ENCODE measurements around the gene PDS5B.

DNA sequence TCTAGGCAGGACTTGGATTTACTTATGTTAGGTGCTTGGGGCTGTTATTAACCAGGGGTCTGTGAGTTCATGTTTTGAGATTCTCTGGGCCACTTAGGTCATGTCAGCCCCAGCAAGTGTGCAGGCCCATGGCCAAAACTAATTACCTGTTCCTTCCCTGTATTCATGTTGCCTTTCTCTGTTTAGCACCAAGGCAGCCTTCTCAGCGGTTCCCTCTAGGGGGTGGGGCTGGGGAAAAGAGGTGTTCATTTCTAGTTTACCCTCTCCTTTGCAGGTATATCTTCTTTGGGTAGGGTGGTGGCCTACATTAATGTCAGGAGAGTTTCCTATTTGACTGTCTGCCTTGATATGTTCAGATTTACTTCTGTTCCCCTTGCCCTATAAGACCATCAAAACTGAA lies 61.7 kb downstream of the PDS5B start:
- TF ChIP-seq, protein P1, sequence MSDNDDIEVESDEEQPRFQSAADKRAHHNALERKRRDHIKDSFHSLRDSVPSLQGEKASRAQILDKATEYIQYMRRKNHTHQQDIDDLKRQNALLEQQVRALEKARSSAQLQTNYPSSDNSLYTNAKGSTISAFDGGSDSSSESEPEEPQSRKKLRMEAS (CRISPR knock-in tag; IDR thresholded peaks at IDR 0.05) = no peak
- TF ChIP-seq, protein P2, sequence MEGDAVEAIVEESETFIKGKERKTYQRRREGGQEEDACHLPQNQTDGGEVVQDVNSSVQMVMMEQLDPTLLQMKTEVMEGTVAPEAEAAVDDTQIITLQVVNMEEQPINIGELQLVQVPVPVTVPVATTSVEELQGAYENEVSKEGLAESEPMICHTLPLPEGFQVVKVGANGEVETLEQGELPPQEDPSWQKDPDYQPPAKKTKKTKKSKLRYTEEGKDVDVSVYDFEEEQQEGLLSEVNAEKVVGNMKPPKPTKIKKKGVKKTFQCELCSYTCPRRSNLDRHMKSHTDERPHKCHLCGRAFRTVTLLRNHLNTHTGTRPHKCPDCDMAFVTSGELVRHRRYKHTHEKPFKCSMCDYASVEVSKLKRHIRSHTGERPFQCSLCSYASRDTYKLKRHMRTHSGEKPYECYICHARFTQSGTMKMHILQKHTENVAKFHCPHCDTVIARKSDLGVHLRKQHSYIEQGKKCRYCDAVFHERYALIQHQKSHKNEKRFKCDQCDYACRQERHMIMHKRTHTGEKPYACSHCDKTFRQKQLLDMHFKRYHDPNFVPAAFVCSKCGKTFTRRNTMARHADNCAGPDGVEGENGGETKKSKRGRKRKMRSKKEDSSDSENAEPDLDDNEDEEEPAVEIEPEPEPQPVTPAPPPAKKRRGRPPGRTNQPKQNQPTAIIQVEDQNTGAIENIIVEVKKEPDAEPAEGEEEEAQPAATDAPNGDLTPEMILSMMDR (IDR thresholded peaks at IDR 0.05) = no peak
- TF ChIP-seq ZNF138 (CRISPR knock-in tag; conservative IDR thresholded peaks at IDR 0.05) (no peak), ZNF423 (CRISPR knock-in tag; IDR thresholded peaks at IDR 0.05) (no peak)
